SK-N-SH (cell line): ENCODE results near the gene GSE1. TPM values are rescaled to one million over a fixed set of nuclear protein-coding genes. Genes with fewer than 3 reads are reported as not detected.

Source experiments
- CTCF ChIA-PET: fragments of 300-600, 350-600 bp; formaldehyde crosslinking; extraction: SDS; loops from one replicate; lab custom pipeline; 2021; lab: Yijun Ruan, JAX
- POLR2A ChIA-PET: fragments of 350-600 bp; sonication (Branson Sonifier 250); formaldehyde crosslinking; extraction: SDS; loops from one replicate; lab custom pipeline; 2020; ENCODE audit warnings: antibody characterized with exemption, inconsistent platforms; lab: Yijun Ruan, JAX
- DNase-seq: peaks from one replicate; pipeline ENCODE4 v3.0.0; 2012
- H2AFZ ChIP-seq: fragments of 200-600 bp; sonication (generic); 2 replicates; pipeline ENCODE4 v1.8.1; 2016; ENCODE audit warnings: antibody characterized with exemption, mild to moderate bottlenecking, low read depth
- H3F3A ChIP-seq: fragments of 200-600 bp; sonication (generic); replicated peaks from 2 replicates; pipeline ENCODE3; 2016; ENCODE audit warnings: antibody characterized with exemption, mild to moderate bottlenecking; ENCODE audit not compliant: insufficient read depth
- H3K27ac ChIP-seq, 2 experiments: fragments of 200-500 bp in 1 of 2; fragments of 200-600 bp in 1 of 2; sonication (Bioruptor generic) in 1 of 2; sonication (generic), shearing (Covaris generic) in 1 of 2; 2 replicates each; pipeline versions ENCODE4 v1.5.1 to v1.6.1; 2014 to 2016; ENCODE audit warnings: low read depth in 2 of 2, inconsistent platforms in 1 of 2, low read length in 1 of 2, mild to moderate bottlenecking in 1 of 2, mixed read lengths in 1 of 2
- H3K27me3 ChIP-seq: fragments of 200-600 bp; sonication (generic), shearing (Covaris generic); 2 replicates; pipeline ENCODE4 v1.6.1; 2016; ENCODE audit warnings: mixed run types; ENCODE audit not compliant: insufficient read depth
- H3K36me3 ChIP-seq, 2 experiments: fragments of 200-500 bp in 1 of 2; fragments of 200-600 bp in 1 of 2; sonication (Bioruptor generic) in 1 of 2; sonication (generic) in 1 of 2; replicated peaks in 1 of 2; 2 replicates each; pipeline versions ENCODE3 to v1.5.1; 2014 to 2016; ENCODE audit warnings: low read length in 1 of 2, mild to moderate bottlenecking in 1 of 2; ENCODE audit not compliant: insufficient read depth in 2 of 2, control insufficient read depth in 1 of 2
- H3K4me1 ChIP-seq, 2 experiments: fragments of 200-500 bp in 1 of 2; fragments of 200-600 bp in 1 of 2; sonication (Bioruptor generic) in 1 of 2; sonication (generic), shearing (Covaris generic) in 1 of 2; 2 replicates each; pipeline versions ENCODE4 v1.5.1 to v1.6.1; 2014 to 2016; ENCODE audit warnings: low read depth in 1 of 2, low read length in 1 of 2, mixed run types in 1 of 2; ENCODE audit not compliant: insufficient read depth in 2 of 2, control insufficient read depth in 1 of 2
- H3K4me2 ChIP-seq: fragments of 200-600 bp; sonication (generic), shearing (Covaris generic); 2 replicates; pipeline ENCODE4 v1.6.1; 2017; ENCODE audit warnings: mixed run types
- H3K4me3 ChIP-seq, 2 experiments: fragments of 200-500 bp in 1 of 2; fragments of 200-600 bp in 1 of 2; sonication (Bioruptor generic) in 1 of 2; sonication (generic), shearing (Covaris generic) in 1 of 2; 2 replicates each; pipeline versions ENCODE4 v1.5.1 to v1.8.1; 2014 to 2016; ENCODE audit warnings: low read depth in 2 of 2, inconsistent platforms in 1 of 2, low read length in 1 of 2, mild to moderate bottlenecking in 1 of 2, mixed read lengths in 1 of 2, moderate library complexity in 1 of 2
- H3K79me2 ChIP-seq: fragments of 200-600 bp; sonication (generic); 2 replicates; pipeline ENCODE4 v1.8.1; 2017; ENCODE audit warnings: mild to moderate bottlenecking; ENCODE audit not compliant: insufficient read depth
- H3K9ac ChIP-seq: fragments of 200-600 bp; sonication (generic); 2 replicates; pipeline ENCODE4 v1.6.1; 2017; ENCODE audit warnings: mixed run types
- H3K9me2 ChIP-seq: fragments of 200-600 bp; sonication (generic); 2 replicates; pipeline ENCODE4 v1.6.1; 2017; ENCODE audit warnings: mixed run types
- H3K9me3 ChIP-seq: fragments of 200-600 bp; sonication (generic); 2 replicates; pipeline ENCODE4 v1.6.1; 2017; ENCODE audit warnings: mixed run types, mild to moderate bottlenecking, moderate library complexity
- H4K20me1 ChIP-seq: fragments of 200-600 bp; sonication (generic); 2 replicates; pipeline ENCODE4 v1.6.1; 2017; ENCODE audit warnings: mild to moderate bottlenecking, mixed run types; ENCODE audit not compliant: insufficient read depth
- CHD2 ChIP-seq: fragments of 150-350 bp; IDR thresholded peaks from 2 replicates; pipeline ENCODE4 v1.6.1; 2018; ENCODE audit warnings: low read length; ENCODE audit not compliant: partially characterized antibody
- CTCF ChIP-seq: fragments of 200-600 bp; sonication (generic); IDR thresholded peaks from 2 replicates; pipeline ENCODE4 v1.6.1; 2017; ENCODE audit warnings: antibody characterized with exemption, mild to moderate bottlenecking, moderate library complexity
- FOSL2 ChIP-seq: IDR thresholded peaks from 2 replicates; pipeline ENCODE4 v1.4.0; 2012; ENCODE audit warnings: low read depth, mild to moderate bottlenecking, moderate library complexity, borderline replicate concordance
- FOXJ3 ChIP-seq: sonication (generic); formaldehyde crosslinking; IDR thresholded peaks from 2 replicates; pipeline ENCODE4 v1.5.1; 2020; ENCODE audit warnings: mild to moderate bottlenecking, missing genetic modification reagents
- IRF3 ChIP-seq: fragments of 150-350 bp; IDR thresholded peaks from 2 replicates; pipeline ENCODE4 v1.6.1; 2016; ENCODE audit warnings: mild to moderate bottlenecking, low read depth, low read length
- NFIC ChIP-seq: IDR thresholded peaks from 2 replicates; pipeline ENCODE4 v1.4.0; 2012; ENCODE audit warnings: borderline replicate concordance
- NRF1 ChIP-seq: IDR thresholded peaks from 2 replicates; pipeline ENCODE4 v1.6.1; 2012; ENCODE audit warnings: low read depth, mild to moderate bottlenecking, low read length
- RXRA ChIP-seq: IDR thresholded peaks from 2 replicates; pipeline ENCODE4 v1.4.0; 2012; ENCODE audit warnings: low read depth, mild to moderate bottlenecking, borderline replicate concordance
- SMC3 ChIP-seq: IDR thresholded peaks from 2 replicates; pipeline ENCODE4 v1.6.1; 2012; ENCODE audit warnings: low read depth, low read length, improper control_type of control experiment
- USF1 ChIP-seq: IDR thresholded peaks from 2 replicates; pipeline ENCODE4 v1.4.0; 2012; ENCODE audit warnings: low read depth, borderline replicate concordance
- YY1 ChIP-seq: IDR thresholded peaks from 2 replicates; pipeline ENCODE4 v1.4.0; 2012; ENCODE audit warnings: low read depth, mild to moderate bottlenecking
- WGBS: methylation state at CpG from one replicate; pipeline ENCODE4 v1.1.6; 2017; ENCODE audit warnings: low lambda C conversion rate; 5-methylcytosine and 5-hydroxymethylcytosine counted together
- polyA plus RNA-seq, 3 experiments: library from polyadenylated mRNA; depleted of rRNA; stranded (reverse); fragments of >200 nt; gene quantifications; 2 replicates each; pipeline ENCODE4 v1.2.3, GENCODE V29; 2012

The GSE1 gene
- polyA plus RNA-seq, 1 of the 3 experiments (the other 2 are of a cell fraction) = 26.5 TPM

GRCh38 chr16:85633438-85633743 lies 20.3 kb downstream of the GSE1 start:
- no peaks in the 10 kb centered on the region for H3K9me2 ChIP-seq

GRCh38 chr16:85633888-85634287 lies 20.8 kb downstream of the GSE1 start:
- 95% methylated on average over 28 of the region's 35 CpGs for WGBS
- no peak for DNase-seq
- Histone ChIP-seq H3K9ac (no peak overlapping the region), H3K4me2 (no peak overlapping the region), H3K9me3 (no peaks in the 10 kb centered on the region), H3K4me3 (no peak overlapping the region), H3K27me3 (no peaks in the 10 kb centered on the region), H4K20me1 (peaks cover 98% of the 10 kb centered on the region), H3F3A (no peaks in the 10 kb centered on the region), H3K27ac (no peak overlapping the region; a peak in 1 of 4 replicates), H2AFZ (no peak overlapping the region), H3K79me2 (peaks cover 47% of the 10 kb centered on the region), H3K9me2 (no peaks in the 10 kb centered on the region), H3K4me1 (peaks cover 0 to 82% of the 10 kb centered on the region in 2 experiments; a peak in 1 of 4 replicates), H3K36me3 (peaks cover 0 to 34% of the 10 kb centered on the region in 2 experiments)
- CTCF ChIA-PET = interaction anchor here (1.1 to 3.2 kb wide), 2 partner anchors 17 to 519 kb away, joined by 3 to 25 read pairs; no protein-coding TSS in a partner anchor
- no peak for TF ChIP-seq FOXJ3 (CRISPR knock-in tag)
- TF ChIP-seq SMC3 = no peak
- TF ChIP-seq NFIC = no peak
- TF ChIP-seq CTCF = no peak
- TF ChIP-seq USF1 = no peak
- no peak for TF ChIP-seq YY1
- no peak for TF ChIP-seq FOSL2
- POLR2A ChIA-PET = no interaction called here

More at GRCh38 chr16:85633438-85633743, 20.3 kb downstream of the GSE1 start:
- no peak for DNase-seq
- ChIA-PET POLR2A (no interaction called here), CTCF (interaction anchor here (3.2 kb wide), 1 partner anchor 17 kb away, joined by 25 read pairs; no protein-coding TSS in a partner anchor)
- H2AFZ ChIP-seq = no peak overlapping the region
- H3K27me3 ChIP-seq = no peaks in the 10 kb centered on the region
- peaks cover 52% of the 10 kb centered on the region for H3K79me2 ChIP-seq
- H4K20me1 ChIP-seq = peaks cover 99% of the 10 kb centered on the region
- H3F3A ChIP-seq = no peaks in the 10 kb centered on the region
- 100% methylated on average over 8 of the region's 15 CpGs for WGBS
- TF ChIP-seq CHD2 (no peak), USF1 (no peak), IRF3 (no peak), NRF1 (no peak), SMC3 (no peak), RXRA (no peak), CTCF (no peak)
- H3K4me2 ChIP-seq = no peak overlapping the region
- peak overlapping the region in 1 of 2 experiments; percentile 58; a peak in 1 of 4 replicates for H3K27ac ChIP-seq
- H3K4me1 ChIP-seq = peaks cover 0 to 81% of the 10 kb centered on the region in 2 experiments; a peak in 1 of 4 replicates
- H3K9me3 ChIP-seq = no peaks in the 10 kb centered on the region
- H3K36me3 ChIP-seq = peaks cover 0 to 34% of the 10 kb centered on the region in 2 experiments
- no peak overlapping the region for H3K4me3 ChIP-seq
- H3K9ac ChIP-seq = no peak overlapping the region
